Endothelial cell of umbilical vein (primary cell): Measurements from ENCODE around the gene SLC22A17.

Experiments
- EZH2 ChIP-seq: IDR thresholded peaks from 2 replicates; pipeline ENCODE4 v1.6.1; 2012; ENCODE audit warnings: borderline replicate concordance, low read depth, mild to moderate bottlenecking, moderate library complexity, low read length, inconsistent platforms; ENCODE audit not compliant: severe bottlenecking
- MYC ChIP-seq: IDR thresholded peaks from one replicate; pipeline ENCODE4 v1.6.1; 2011; ENCODE audit warnings: mild to moderate bottlenecking, low read depth, low read length
- POLR2A ChIP-seq: IDR thresholded peaks from 2 replicates; pipeline ENCODE4 v1.6.1; 2012; ENCODE audit warnings: low read depth, mild to moderate bottlenecking, control low read depth, low read length
- POLR2AphosphoS5 ChIP-seq: IDR thresholded peaks from 2 replicates; pipeline ENCODE4 v1.6.1; 2012; ENCODE audit warnings: low read depth, mild to moderate bottlenecking, control low read depth, low read length, moderate library complexity; ENCODE audit not compliant: insufficient read depth
- TF ChIP-seq, protein P1 (sequence below), 2 donors: IDR thresholded peaks; 1 replicate in 1 of 2; 2 replicates in 1 of 2; pipeline ENCODE4 v1.5.1; 2011; ENCODE audit warnings: low read length in 2 of 2, mild to moderate bottlenecking in 2 of 2, moderate library complexity in 2 of 2, control low read depth in 1 of 2, inconsistent platforms in 1 of 2, low read depth in 1 of 2; ENCODE audit not compliant: insufficient read depth in 1 of 2; ENCODE audit errors: extremely low read depth in 1 of 2
- TF ChIP-seq, protein P2 (sequence below): IDR thresholded peaks from 2 replicates; pipeline ENCODE4 v1.6.1; 2011; ENCODE audit not compliant: insufficient read depth, insufficient read length

DNA sequence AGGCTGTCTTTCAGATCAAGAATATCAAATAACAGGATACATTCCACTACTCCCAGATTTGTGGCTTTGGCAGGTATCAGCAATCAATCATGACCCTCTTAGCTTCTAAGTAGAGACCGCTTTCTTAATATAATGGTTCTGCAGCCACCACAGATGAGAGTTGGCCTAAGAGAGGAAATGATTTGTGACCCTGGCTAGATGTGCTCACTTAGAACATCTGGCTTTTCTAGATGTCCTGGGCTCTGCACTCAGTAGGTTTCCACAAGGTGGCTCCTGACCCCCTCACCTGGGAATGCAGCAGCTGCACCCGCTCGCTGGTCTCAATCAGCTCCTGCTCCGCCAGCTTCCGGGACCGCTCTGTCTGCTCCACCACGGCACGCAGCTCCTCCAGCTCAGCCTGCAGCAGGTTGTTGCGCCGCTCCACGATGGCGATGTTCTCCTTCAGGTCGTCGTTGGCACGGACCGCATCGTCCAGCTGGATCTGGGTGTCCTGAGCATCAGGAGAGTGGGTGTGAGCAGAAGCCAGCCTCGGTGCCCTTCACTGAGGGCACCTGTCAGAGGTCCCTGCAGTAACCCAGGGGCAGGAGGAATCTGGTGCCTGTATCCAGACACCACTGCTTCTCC, 33.1 kb upstream of the SLC22A17 start:
- TF ChIP-seq, protein P1, sequence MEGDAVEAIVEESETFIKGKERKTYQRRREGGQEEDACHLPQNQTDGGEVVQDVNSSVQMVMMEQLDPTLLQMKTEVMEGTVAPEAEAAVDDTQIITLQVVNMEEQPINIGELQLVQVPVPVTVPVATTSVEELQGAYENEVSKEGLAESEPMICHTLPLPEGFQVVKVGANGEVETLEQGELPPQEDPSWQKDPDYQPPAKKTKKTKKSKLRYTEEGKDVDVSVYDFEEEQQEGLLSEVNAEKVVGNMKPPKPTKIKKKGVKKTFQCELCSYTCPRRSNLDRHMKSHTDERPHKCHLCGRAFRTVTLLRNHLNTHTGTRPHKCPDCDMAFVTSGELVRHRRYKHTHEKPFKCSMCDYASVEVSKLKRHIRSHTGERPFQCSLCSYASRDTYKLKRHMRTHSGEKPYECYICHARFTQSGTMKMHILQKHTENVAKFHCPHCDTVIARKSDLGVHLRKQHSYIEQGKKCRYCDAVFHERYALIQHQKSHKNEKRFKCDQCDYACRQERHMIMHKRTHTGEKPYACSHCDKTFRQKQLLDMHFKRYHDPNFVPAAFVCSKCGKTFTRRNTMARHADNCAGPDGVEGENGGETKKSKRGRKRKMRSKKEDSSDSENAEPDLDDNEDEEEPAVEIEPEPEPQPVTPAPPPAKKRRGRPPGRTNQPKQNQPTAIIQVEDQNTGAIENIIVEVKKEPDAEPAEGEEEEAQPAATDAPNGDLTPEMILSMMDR (IDR thresholded peaks at IDR 0.05; ENCODE audit: extremely low read depth in 1 of 2, insufficient read depth in 1 of 2, low read depth in 1 of 2, low read length in 2 of 2): no peak
- TF ChIP-seq EZH2 (no peak), POLR2AphosphoS5 (no peak), POLR2A (no peak), MYC (no peak)
- TF ChIP-seq, protein P2, sequence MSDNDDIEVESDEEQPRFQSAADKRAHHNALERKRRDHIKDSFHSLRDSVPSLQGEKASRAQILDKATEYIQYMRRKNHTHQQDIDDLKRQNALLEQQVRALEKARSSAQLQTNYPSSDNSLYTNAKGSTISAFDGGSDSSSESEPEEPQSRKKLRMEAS: no peak
